Activated naive CD4-positive, alpha-beta T cell treated with Interleukin-2 at 50 U/mL for 16 hours (primary cell): ENCODE measurements around the gene C1QTNF5.

Experiments used
- DNase-seq: peaks from one replicate; pipeline ENCODE4 v3.0.0-alpha.2; 2020

C1QTNF5 gene

GRCh38 chr11:119316016-119316728 is 24.5 kb downstream of the C1QTNF5 start:
- DNase-seq, result no peak

DNA sequence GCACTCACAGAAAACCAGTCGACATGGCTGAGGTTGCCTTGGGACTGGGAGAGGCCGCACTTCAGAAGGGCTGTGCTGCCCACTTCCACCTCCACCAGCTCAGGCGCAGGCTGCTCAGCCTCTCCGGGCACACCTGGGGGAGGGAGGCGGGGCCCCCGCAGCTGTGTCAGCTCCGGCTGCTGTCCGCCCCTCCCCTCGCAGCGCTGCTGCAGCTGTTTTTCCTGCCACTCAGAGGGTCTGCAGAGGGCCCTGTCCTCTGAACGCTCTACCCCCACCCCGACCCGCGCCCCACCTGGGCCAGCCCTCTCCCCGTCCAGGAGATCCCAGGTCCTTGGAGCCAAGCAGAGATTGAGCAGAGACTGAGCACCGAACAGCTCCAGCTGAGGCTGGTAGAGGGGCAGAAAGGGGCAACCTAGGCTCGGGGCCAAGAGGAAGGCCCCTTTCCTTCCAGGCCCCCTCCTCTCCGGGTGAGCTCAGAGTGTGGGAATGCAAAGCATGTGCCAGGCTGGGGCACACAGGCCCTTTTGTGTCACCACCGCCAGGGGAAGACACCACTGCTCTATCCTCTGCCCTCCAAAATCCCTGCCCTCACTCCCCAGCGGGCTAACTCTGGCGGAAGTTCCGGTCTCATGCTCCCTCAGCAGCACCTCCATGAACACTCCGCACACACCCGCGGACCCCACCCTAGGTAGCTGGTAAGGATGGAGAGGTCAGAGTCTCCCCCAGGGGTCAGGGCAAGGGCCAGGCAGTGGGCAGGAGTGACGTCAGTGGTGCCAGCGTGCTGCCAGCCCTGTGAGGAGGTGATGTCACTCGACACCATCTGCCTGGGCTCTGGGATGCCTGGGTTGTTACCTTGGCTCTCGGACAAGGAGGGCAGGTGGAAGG is 25.3 kb downstream of the C1QTNF5 start:
- DNase-seq, result peak; percentile 58

DNA sequence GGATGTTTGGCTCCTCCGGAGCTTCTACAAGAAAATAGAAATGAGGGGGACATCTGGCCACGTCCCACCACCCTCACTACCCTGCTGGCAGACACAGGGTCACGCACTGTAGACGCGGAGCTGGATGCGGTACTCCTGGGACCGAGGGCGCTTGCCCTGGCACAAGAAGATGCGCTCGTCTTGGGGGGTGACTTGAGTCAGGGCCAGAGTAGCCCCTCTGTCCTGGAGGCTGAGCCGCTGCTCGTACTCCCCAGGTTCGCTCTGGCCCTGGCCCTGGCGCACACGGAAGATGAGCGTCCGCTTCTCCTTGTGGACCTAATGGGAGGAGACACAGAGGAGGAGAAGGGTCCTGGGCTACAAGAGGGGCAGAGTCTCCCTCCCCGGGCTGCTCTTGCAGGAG is 26.0 kb downstream of the C1QTNF5 start:
- no peak for DNase-seq

GRCh38 chr11:119310682-119311052 is 30.0 kb downstream of the C1QTNF5 start:
- no peak for DNase-seq

DNA sequence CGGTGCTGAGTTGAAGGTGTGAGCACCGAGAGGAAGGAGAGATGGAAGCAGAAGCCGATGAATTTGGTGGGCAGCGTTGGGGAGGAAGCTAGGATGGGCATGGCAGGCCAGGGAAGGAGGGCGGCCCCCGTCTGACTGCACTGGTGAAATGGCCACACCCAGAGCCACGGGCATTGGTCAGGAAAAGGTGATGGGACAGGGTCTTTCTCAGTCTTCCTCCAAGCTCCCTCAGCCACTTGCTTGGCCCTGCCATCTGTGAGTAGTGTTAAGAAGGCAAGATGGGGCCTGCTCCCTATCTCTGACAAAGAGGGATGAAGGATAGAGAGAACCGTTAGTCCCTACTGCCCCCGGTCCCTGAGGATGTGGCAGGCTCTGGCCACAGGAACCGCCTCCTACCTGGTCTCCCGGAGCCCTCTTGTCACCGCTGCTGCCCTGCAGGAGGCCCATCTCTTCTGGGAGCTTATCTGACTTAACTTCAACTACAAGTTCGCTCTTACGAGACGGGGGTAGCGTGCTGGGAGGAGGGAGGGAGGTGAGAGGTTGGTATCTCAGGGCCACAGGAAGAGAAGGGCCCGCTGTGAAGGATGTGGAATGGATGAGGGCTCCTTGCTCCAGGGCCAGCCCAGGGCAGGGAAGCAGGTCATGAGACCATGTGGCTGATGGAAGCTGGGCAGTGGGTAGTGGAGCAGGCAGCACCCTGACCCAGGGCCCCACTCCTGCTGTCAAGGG is 30.6 kb downstream of the C1QTNF5 start:
- DNase-seq, result no peak

GRCh38 chr11:119309411-119309810 is 31.3 kb downstream of the C1QTNF5 start:
- DNase-seq, result no peak

- DNase-seq, result no peak
Observed at GRCh38 chr11:119307974-119308373, 32.7 kb downstream of the C1QTNF5 start.

DNA sequence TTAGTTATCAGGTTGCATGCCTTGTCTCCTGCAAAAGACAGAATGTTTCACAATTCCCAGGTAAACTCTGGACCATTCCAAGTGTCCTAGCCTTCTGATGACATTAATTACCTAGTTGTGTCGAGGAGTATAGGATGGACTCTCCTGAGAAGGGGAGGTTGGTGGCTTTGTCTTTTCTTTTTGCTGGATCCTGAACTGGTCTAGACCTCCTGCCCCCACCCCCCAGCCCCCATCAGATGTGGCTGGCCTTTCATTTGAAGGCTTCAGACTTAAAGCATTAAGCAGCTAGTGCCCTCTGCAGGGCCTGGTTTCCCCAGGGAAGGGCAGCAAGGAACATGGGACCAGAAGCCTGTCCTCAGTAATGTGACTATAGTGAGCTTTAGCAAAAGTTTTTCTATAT is 33.5 kb downstream of the C1QTNF5 start:
- no peak for DNase-seq

GRCh38 chr11:119306373-119306890 is 34.3 kb downstream of the C1QTNF5 start:
- no peak for DNase-seq

DNA sequence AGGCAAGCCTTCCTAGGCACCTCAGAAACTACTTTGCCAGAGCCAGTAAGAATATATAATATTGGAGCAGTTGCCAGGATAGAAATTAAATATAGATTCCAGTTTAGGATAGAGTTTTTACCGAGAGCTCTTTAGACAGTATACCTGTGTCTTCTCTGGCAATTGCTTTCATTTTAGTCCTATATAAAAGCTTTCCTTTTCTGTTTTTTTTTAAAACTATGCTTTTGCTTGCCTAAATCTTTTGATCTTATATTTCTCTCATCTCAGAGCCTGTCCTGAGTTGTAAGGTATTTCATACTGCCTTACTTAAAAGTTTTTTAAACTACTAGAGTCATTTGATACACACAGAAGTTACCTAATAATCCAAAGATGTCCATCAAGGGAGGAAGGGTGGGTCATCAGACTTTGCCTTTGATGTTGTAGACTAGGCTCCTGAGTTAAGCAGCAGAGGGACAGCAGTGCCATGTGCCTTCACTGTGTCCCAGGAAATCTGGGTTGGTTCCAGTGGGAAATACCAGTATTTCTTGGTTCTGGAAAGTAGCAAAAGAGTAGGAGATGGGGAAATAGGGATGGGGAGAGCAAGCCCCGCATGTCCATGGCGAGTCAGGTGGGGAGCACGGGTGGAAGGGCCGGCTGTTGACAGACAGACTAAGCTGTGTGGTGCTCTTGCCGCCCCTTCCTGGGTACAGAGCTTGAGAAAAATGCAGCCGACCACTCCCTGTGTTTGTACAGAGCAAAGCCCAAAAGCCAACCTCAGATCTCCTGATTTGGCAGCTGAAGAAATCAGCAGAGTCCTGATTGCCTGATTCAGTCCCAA is 34.9 kb downstream of the C1QTNF5 start:
- DNase-seq, result no peak

DNA sequence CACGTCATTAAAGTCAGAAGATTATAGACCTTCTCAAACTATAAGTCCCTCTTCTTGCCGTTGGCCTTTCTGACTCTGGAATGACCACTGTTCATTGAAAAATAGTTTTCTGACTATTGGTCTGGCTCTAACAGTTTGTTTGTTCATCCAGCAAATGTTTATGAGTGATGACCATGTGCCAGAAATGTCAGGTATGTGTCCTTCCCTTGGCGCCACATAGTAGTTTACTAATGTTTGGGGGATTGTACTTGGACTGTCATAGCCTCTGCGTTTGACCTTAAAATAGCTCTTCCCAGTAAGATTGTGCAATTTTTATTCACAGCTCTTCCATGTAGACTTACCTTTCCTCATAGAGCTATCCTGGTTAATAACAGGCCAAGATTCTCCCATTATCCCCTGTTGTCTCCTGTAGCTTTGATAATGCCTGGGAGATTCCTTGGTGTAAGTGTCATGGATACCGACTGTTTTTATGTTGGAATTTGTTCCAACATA is 37.4 kb downstream of the C1QTNF5 start:
- DNase-seq, result no peak

GRCh38 chr11:119300198-119300964 is 40.3 kb downstream of the C1QTNF5 start:
- no peak for DNase-seq

DNA sequence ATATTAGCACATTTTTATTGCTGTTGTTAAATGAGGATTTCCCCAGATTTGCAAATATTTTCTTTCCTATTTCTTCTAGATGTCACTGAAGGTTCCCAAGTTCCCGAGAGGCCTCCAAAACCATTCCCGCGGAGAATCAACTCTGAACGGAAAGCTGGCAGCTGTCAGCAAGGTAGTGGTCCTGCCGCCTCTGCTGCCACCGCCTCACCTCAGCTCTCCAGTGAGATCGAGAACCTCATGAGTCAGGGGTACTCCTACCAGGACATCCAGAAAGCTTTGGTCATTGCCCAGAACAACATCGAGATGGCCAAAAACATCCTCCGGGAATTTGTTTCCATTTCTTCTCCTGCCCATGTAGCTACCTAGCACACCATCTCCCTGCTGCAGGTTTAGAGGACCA is 41.3 kb downstream of the C1QTNF5 start:
- no peak for DNase-seq

- DNase-seq, result no peak
Observed at GRCh38 chr11:119298726-119299125, 42.0 kb downstream of the C1QTNF5 start.

- DNase-seq, result no peak
Observed at GRCh38 chr11:119297938-119298337, 42.7 kb downstream of the C1QTNF5 start.

GRCh38 chr11:119295178-119295577 is 45.5 kb downstream of the C1QTNF5 start:
- no peak for DNase-seq

- no peak for DNase-seq
Observed at GRCh38 chr11:119293461-119293860, 47.2 kb downstream of the C1QTNF5 start.

- DNase-seq, result no peak
Observed at GRCh38 chr11:119290894-119291497, 49.7 kb downstream of the C1QTNF5 start.
